GM23338 (cell line): ENCODE results near the gene LYL1.
A peak's percentile ranks its signal among the peaks of the same experiment; 100 is the strongest.

ENCODE experiments used
- CREB1 ChIP-seq: fragments of 250-450 bp; sonication (Bioruptor Pico); IDR thresholded peaks from 2 replicates; pipeline ENCODE4 v1.5.0; 2020; ENCODE audit warnings: low read depth, mild to moderate bottlenecking, moderate library complexity
- EZH2 ChIP-seq: fragments of 200-600 bp; sonication (generic); IDR thresholded peaks from one replicate; pipeline ENCODE4 v1.8.0; 2017; ENCODE audit warnings: antibody characterized with exemption, mild to moderate bottlenecking, low read depth; ENCODE audit not compliant: unreplicated experiment
- EZH2phosphoT487 ChIP-seq: fragments of 200-600 bp; sonication (generic); IDR thresholded peaks from one replicate; pipeline ENCODE4 v1.8.1; 2018; ENCODE audit warnings: antibody characterized with exemption; ENCODE audit not compliant: unreplicated experiment
- JUNB ChIP-seq: IDR thresholded peaks from one replicate; pipeline ENCODE4 v1.6.1; 2016; ENCODE audit warnings: antibody characterized with exemption; ENCODE audit not compliant: unreplicated experiment
- NANOG ChIP-seq: IDR thresholded peaks from 2 replicates; pipeline ENCODE4 v1.6.1; 2016; ENCODE audit warnings: antibody characterized with exemption, borderline replicate concordance
- POLR2AphosphoS5 ChIP-seq: IDR thresholded peaks from 2 replicates; pipeline ENCODE4 v1.6.1; 2016; ENCODE audit warnings: antibody characterized with exemption, low read depth
- STAT1 ChIP-seq: IDR thresholded peaks from one replicate; pipeline ENCODE4 v1.6.1; 2016; ENCODE audit warnings: antibody characterized with exemption; ENCODE audit not compliant: unreplicated experiment
- ZNF114 ChIP-seq: fragments of 250-450 bp; sonication (Bioruptor Pico); IDR thresholded peaks from 2 replicates; pipeline ENCODE4 v1.5.0; 2020; ENCODE audit warnings: mild to moderate bottlenecking, moderate library complexity
- ZNF331 ChIP-seq: fragments of 250-450 bp; sonication (Bioruptor Pico); IDR thresholded peaks from 2 replicates; pipeline ENCODE4 v1.5.0; 2020; ENCODE audit warnings: low read depth, mild to moderate bottlenecking, moderate library complexity
- TF ChIP-seq, protein P1 (sequence below), 2 experiments: fragments of 200-600 bp in 1 of 2; sonication (generic) in 1 of 2; conservative IDR thresholded peaks; 2 replicates each; pipeline versions ENCODE4 v1.5.1 to v1.6.1; 2016 to 2017; ENCODE audit warnings: antibody characterized with exemption in 2 of 2, low read depth in 2 of 2, mild to moderate bottlenecking in 2 of 2, moderate library complexity in 1 of 2
- TF ChIP-seq, protein P2 (sequence below): IDR thresholded peaks from one replicate; pipeline ENCODE4 v1.6.1; 2018; ENCODE audit warnings: antibody characterized with exemption; ENCODE audit not compliant: unreplicated experiment
- TF ChIP-seq, protein P3 (sequence below): IDR thresholded peaks from 2 replicates; pipeline ENCODE4 v1.6.1; 2016; ENCODE audit warnings: antibody characterized with exemption

DNA sequence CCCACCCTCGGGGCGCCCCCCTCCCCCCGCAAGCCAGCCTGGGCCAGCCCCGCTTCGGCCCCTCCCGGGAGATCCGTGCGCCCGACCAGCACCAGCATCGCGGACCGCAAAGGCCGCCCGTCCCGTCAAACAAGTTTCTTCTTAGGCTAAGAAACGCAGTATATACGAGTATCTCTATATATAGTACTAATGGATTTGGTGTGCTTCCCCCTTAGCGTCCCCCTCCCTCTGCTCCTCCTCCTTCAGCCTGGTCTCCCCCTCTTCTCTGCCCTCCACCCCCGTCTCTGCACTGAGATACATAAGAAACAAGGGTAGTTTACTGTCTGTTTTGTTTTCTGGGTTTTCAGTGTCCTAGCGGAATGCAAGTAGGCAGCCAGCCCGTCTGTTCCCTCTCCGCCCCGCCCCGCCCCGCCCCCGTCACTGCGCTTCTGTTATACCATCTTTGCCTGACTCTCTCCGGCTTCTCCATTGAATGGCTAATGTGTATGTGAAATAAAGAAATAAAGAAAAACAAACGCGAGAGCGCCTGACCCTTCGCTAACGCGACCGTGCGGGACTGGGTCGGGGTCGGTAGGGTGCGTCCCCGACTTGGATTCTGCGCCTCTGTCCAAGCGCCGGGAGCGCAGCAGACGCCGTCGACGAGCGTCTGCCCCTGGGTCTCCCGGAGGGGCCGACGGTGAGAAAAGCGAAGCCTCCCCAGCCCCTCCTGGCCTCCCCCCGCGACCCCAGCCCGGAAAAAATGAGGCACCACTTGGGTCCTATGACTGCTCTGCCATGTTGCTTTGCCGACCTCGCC is 4.2 kb downstream of the LYL1 start:
- TF ChIP-seq, protein P1, sequence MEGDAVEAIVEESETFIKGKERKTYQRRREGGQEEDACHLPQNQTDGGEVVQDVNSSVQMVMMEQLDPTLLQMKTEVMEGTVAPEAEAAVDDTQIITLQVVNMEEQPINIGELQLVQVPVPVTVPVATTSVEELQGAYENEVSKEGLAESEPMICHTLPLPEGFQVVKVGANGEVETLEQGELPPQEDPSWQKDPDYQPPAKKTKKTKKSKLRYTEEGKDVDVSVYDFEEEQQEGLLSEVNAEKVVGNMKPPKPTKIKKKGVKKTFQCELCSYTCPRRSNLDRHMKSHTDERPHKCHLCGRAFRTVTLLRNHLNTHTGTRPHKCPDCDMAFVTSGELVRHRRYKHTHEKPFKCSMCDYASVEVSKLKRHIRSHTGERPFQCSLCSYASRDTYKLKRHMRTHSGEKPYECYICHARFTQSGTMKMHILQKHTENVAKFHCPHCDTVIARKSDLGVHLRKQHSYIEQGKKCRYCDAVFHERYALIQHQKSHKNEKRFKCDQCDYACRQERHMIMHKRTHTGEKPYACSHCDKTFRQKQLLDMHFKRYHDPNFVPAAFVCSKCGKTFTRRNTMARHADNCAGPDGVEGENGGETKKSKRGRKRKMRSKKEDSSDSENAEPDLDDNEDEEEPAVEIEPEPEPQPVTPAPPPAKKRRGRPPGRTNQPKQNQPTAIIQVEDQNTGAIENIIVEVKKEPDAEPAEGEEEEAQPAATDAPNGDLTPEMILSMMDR (conservative IDR thresholded peaks at IDR 0.05; ENCODE audit: low read depth in 2 of 2): no peak
- TF ChIP-seq EZH2phosphoT487: no peak
- peak; percentile 79 for TF ChIP-seq EZH2
- no peak for TF ChIP-seq POLR2AphosphoS5
- TF ChIP-seq JUNB: no peak
- TF ChIP-seq ZNF114 (CRISPR knock-in tag): no peak
- TF ChIP-seq CREB1 (CRISPR knock-in tag): no peak
- TF ChIP-seq, protein P2, sequence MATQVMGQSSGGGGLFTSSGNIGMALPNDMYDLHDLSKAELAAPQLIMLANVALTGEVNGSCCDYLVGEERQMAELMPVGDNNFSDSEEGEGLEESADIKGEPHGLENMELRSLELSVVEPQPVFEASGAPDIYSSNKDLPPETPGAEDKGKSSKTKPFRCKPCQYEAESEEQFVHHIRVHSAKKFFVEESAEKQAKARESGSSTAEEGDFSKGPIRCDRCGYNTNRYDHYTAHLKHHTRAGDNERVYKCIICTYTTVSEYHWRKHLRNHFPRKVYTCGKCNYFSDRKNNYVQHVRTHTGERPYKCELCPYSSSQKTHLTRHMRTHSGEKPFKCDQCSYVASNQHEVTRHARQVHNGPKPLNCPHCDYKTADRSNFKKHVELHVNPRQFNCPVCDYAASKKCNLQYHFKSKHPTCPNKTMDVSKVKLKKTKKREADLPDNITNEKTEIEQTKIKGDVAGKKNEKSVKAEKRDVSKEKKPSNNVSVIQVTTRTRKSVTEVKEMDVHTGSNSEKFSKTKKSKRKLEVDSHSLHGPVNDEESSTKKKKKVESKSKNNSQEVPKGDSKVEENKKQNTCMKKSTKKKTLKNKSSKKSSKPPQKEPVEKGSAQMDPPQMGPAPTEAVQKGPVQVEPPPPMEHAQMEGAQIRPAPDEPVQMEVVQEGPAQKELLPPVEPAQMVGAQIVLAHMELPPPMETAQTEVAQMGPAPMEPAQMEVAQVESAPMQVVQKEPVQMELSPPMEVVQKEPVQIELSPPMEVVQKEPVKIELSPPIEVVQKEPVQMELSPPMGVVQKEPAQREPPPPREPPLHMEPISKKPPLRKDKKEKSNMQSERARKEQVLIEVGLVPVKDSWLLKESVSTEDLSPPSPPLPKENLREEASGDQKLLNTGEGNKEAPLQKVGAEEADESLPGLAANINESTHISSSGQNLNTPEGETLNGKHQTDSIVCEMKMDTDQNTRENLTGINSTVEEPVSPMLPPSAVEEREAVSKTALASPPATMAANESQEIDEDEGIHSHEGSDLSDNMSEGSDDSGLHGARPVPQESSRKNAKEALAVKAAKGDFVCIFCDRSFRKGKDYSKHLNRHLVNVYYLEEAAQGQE: no peak
- TF ChIP-seq, protein P3, sequence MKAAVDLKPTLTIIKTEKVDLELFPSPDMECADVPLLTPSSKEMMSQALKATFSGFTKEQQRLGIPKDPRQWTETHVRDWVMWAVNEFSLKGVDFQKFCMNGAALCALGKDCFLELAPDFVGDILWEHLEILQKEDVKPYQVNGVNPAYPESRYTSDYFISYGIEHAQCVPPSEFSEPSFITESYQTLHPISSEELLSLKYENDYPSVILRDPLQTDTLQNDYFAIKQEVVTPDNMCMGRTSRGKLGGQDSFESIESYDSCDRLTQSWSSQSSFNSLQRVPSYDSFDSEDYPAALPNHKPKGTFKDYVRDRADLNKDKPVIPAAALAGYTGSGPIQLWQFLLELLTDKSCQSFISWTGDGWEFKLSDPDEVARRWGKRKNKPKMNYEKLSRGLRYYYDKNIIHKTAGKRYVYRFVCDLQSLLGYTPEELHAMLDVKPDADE: no peak
- no peak for TF ChIP-seq ZNF331
- no peak for TF ChIP-seq NANOG
- no peak for TF ChIP-seq STAT1
